Measurements from ENCODE around the gene TCL1A. TPM values are rescaled to one million over a fixed set of nuclear protein-coding genes. Genes with fewer than 3 reads are reported as not detected.

TCL1A gene
- total and polyA plus RNA-seq, 2 donors (not counting 3 experiments of a cell fraction or from before 2014, with no cell fraction given) = not detected

- H3K9me1 ChIP-seq (replicated peaks; ENCODE audit: control insufficient read depth, extremely low read depth, insufficient read depth, low read length) = no peaks in the 10 kb centered on the region
- DNase-seq (ENCODE audit: low read depth, low spot score) (no peak), FAIRE-seq (no peak)
- H3K9ac ChIP-seq (replicated peaks; ENCODE audit: extremely low read depth, insufficient read depth, low read length) = no peak overlapping the region
- H3K27ac ChIP-seq (ENCODE audit: insufficient read depth, low read depth, low read length) = no peak overlapping the region
- ChIA-PET POLR2A (no interaction called here), CTCF (interaction anchor here (1.8 kb wide), 1 partner anchor 85 kb away, joined by 6 read pairs; no protein-coding TSS in a partner anchor)
- no TSS peak for BruUV-seq (replicated peaks)
- no peaks in the 10 kb centered on the region for H3K9me3 ChIP-seq (replicated peaks; ENCODE audit: control insufficient read depth, insufficient read depth, low read length)
- no peak for TF ChIP-seq GATA2 (IDR thresholded peaks at IDR 0.05; ENCODE audit: insufficient read depth, insufficient read length, low read depth, low read length)
- no peak for TF ChIP-seq EZH2 (IDR thresholded peaks at IDR 0.05; ENCODE audit: borderline replicate concordance, low read depth, low read length, severe bottlenecking)
- no peak for TF ChIP-seq POLR2AphosphoS5 (IDR thresholded peaks at IDR 0.05; ENCODE audit: insufficient read depth, low read depth, low read length)
- TF ChIP-seq MAX (IDR thresholded peaks at IDR 0.05; ENCODE audit: insufficient read depth, insufficient read length) = no peak
- TF ChIP-seq FOS (IDR thresholded peaks at IDR 0.05; ENCODE audit: borderline replicate concordance, insufficient read depth, low read length) = no peak
- no peak for TF ChIP-seq POLR2A (IDR thresholded peaks at IDR 0.05; ENCODE audit: low read depth, low read length)
- no peak for TF ChIP-seq JUN (IDR thresholded peaks at IDR 0.05; ENCODE audit: borderline replicate concordance, insufficient read depth, insufficient read length, low read depth)
- no peak for TF ChIP-seq CTCF (IDR thresholded peaks at IDR 0.05; ENCODE audit: extremely low read depth in 1 of 2, insufficient read depth in 1 of 2, low read depth in 1 of 2, low read length in 2 of 2)
- no peak for TF ChIP-seq MYC (IDR thresholded peaks at IDR 0.05; ENCODE audit: low read depth, low read length)
- H2AFZ ChIP-seq (ENCODE audit: low read depth, low read length) = no peak overlapping the region
- no peaks in the 10 kb centered on the region for H3K27me3 ChIP-seq (ENCODE audit: control insufficient read depth in 2 of 2, insufficient read depth in 2 of 2, low read length in 2 of 2)
- H3K4me2 ChIP-seq (ENCODE audit: insufficient read depth, low read length) = no peak overlapping the region
- dilution Hi-C loops (cut with MboI; ENCODE audit: extremely low pct_ligation_motif_present, low sequenced_read_pairs) = no loop called here
- intact Hi-C loops (cut with micrococcal nuclease) = no loop called here
- H3K4me3 ChIP-seq (replicated peaks in 1 of 3; ENCODE audit: insufficient read depth in 1 of 3, low read depth in 1 of 3, low read length in 3 of 3) = no peak overlapping the region
- H3K36me3 ChIP-seq (ENCODE audit: control insufficient read depth in 2 of 2, extremely low read depth in 1 of 2, insufficient read depth in 2 of 2, low read length in 2 of 2) = no peaks in the 10 kb centered on the region
- H4K20me1 ChIP-seq (replicated peaks; ENCODE audit: control insufficient read depth, extremely low read depth, insufficient read depth, low read length) = no peaks in the 10 kb centered on the region
- no peaks in the 10 kb centered on the region for H3K79me2 ChIP-seq (ENCODE audit: control insufficient read depth, insufficient read depth, low read length)
- no peaks in the 10 kb centered on the region for H3K4me1 ChIP-seq (ENCODE audit: control insufficient read depth, extremely low read depth, insufficient read depth, low read length)
Measured at GRCh38 chr14:95689441-95689840, 24.5 kb downstream of the TCL1A start.

Data from endothelial cell of umbilical vein (primary cell).